ENCODE results near the gene ZMYND8. TPM values are rescaled to one million over a fixed set of nuclear protein-coding genes. Genes with fewer than 3 reads are reported as not detected.

Gene ZMYND8
- total RNA-seq: 10 to 100 TPM; 29.7 to 42.4 (median 30.9) TPM

DNA sequence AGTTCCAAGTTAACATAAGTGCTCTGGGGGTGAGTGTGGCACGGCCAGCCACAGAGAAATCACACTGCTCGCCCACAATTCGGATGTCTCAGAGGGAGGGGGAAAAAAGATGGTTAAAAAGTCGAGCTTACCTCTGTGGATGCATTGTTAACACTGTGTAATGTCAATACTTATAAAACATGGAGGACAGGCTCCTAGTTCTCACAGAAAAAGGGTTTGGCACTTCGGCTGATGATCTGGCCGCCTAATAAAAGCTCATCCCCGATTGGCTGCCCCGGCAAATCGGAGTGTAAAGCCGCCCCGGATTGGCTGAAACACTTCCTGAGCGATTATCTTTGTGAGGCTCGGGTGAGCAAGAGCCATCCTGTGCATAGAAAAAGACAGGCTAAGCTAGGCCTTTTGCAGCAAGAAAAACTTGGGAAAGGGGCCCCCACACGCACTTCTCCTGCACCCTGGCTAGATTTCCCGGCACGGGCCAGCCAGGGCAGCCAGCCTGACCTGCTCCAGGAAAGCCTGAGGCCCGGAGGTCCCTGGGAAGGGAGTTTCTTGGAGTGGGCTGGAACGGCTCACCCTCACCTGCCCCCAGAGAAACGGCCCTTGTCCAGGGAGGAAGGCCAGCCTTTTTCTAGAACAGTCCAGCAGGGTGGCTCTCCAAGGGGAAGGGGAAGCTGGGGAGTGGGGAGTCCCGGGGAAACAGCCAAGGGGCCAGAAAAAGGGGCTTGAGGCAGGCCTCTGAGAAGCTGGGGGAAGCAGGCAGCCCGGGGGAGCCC lies at the start of gene ZMYND8:
ZMYND8 (minus strand) TSS at position 174 of the 770 bp plus-strand sequence; CDS start at position 145, 29 bp downstream.
- no peaks in the 10 kb centered on the region for H3K9me3 ChIP-seq
- H3K27me3 ChIP-seq: no peaks in the 10 kb centered on the region
- peak within 1 kb of the TSS; percentile 99 to 100 (median 100) for H3K27ac ChIP-seq
- no peak within 1 kb of the TSS for H3K4me3 ChIP-seq (replicated peaks in 1 of 3)
- peak in 1 of 2 donors; percentile 63 for TF ChIP-seq POLR2A (IDR thresholded peaks at IDR 0.05)
- TF ChIP-seq, protein P1, sequence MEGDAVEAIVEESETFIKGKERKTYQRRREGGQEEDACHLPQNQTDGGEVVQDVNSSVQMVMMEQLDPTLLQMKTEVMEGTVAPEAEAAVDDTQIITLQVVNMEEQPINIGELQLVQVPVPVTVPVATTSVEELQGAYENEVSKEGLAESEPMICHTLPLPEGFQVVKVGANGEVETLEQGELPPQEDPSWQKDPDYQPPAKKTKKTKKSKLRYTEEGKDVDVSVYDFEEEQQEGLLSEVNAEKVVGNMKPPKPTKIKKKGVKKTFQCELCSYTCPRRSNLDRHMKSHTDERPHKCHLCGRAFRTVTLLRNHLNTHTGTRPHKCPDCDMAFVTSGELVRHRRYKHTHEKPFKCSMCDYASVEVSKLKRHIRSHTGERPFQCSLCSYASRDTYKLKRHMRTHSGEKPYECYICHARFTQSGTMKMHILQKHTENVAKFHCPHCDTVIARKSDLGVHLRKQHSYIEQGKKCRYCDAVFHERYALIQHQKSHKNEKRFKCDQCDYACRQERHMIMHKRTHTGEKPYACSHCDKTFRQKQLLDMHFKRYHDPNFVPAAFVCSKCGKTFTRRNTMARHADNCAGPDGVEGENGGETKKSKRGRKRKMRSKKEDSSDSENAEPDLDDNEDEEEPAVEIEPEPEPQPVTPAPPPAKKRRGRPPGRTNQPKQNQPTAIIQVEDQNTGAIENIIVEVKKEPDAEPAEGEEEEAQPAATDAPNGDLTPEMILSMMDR (IDR thresholded peaks at IDR 0.05): no peak
- peaks cover 97 to 100% of the 10 kb centered on the region in 2 donors for H3K4me1 ChIP-seq
- WGBS, 2 donors: 6 to 16% methylated on average over 21 of the region's 21 CpGs
- no peaks in the 10 kb centered on the region for H3K36me3 ChIP-seq
- peak; percentile 83 to 86 for DNase-seq
- intact Hi-C loops (cut with DNase I): loop anchor here (5.0 kb wide), 1 partner anchor 39 kb away; no protein-coding TSS in a partner anchor

DNA sequence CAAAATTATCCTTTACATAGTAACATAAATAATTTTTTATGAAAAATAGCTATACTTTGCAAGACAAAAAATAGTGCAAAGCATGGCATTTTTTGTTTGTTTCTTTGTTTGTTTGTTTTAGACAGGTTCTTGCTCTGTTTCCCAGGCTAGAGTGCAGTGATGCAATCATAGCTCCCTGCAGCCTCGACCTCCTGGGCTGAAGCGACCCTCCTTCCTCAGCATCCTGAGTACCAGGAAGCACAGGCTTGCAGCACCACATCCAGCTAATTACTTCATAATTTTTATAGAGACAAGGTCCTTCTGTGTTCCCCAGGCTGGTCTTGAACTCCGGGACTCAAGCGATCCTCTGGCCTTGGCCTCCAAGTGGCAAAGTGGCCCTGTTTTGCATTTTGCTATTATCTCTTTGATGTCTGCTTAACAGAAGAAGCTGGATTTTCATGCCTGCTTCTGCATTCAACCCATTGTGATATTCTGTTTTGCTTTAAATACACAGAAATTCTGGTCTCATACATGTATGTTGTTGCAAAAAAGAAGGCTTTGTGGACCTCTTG lies 49.4 kb upstream of the ZMYND8 start:
- no peaks in the 10 kb centered on the region for H3K4me1 ChIP-seq
- TF ChIP-seq, protein P1 (IDR thresholded peaks at IDR 0.05): no peak
- TF ChIP-seq POLR2A (IDR thresholded peaks at IDR 0.05): no peak
- 76 to 79% methylated on average over 4 of the region's 4 CpGs for WGBS, 2 donors
- no peaks in the 10 kb centered on the region for H3K36me3 ChIP-seq
- intact Hi-C loops (cut with DNase I): no loop called here
- no peaks in the 10 kb centered on the region for H3K9me3 ChIP-seq
- DNase-seq: no peak
- H3K27ac ChIP-seq: no peak overlapping the region
- no peak overlapping the region for H3K4me3 ChIP-seq (replicated peaks in 1 of 3)
- no peaks in the 10 kb centered on the region for H3K27me3 ChIP-seq

DNA sequence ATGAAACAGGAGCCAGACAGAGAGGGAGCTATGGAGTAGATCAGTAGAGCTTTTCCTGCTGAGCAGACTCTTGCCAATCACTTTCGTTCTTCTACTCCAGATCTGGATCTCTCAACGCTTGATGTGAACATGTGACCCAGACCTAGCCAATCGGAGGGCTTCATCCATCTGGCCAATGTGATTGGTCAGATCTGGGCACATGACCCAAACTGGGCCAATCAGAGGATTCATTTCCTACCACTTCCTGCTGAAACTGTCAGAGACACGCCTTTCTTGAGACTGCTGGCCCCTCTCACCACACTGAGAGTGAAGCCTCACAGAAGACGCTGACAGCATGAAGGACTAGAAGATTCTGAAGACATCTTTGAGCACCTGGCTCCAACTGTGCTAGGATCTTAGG lies 44.2 kb upstream of the ZMYND8 start:
- no peak for TF ChIP-seq POLR2A (IDR thresholded peaks at IDR 0.05)
- TF ChIP-seq, protein P1 (IDR thresholded peaks at IDR 0.05): no peak
- no peaks in the 10 kb centered on the region for H3K36me3 ChIP-seq
- no peak for DNase-seq
- WGBS, 2 donors: 96 to 97% methylated on average over 4 to 5 of the region's 5 CpGs
- H3K4me1 ChIP-seq: peaks cover 0 to 6% of the 10 kb centered on the region in 2 donors
- no peak overlapping the region for H3K27ac ChIP-seq
- no peaks in the 10 kb centered on the region for H3K27me3 ChIP-seq
- intact Hi-C loops (cut with DNase I): no loop called here
- H3K9me3 ChIP-seq: no peaks in the 10 kb centered on the region
- H3K4me3 ChIP-seq (replicated peaks in 1 of 3): no peak overlapping the region

DNA sequence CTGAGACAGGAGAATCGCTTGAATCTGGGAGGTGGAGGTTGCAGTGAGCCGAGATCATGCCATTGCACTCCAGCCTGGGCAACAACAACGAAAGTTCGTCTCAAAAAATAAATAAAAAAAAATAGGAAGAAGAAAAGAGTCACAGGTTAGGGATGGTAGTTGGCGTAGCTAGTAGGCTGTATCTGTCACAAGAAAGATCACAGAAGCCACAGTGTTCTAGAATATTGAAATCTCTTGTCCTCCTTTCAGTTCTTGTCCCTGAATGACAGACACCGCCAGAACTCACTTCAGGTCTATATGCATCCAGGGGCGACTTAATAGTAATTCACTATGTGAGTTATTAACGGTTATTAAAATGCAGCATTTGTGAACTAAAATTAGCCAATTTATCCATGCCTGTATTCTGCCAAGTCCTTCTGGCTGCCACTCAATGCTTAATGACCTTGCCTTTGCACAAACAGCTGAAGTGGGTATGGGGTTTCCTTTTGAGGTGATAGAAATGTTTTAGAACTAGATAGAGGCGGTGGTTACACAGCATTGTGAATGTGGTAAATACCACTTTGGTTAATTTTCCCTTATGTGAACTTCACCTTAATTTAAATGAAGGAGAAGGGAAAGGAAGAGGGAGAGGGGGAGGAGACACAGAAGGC lies 41.3 kb upstream of the ZMYND8 start:
- peaks cover 0 to 6% of the 10 kb centered on the region in 2 donors for H3K4me1 ChIP-seq
- H3K36me3 ChIP-seq: no peaks in the 10 kb centered on the region
- H3K27me3 ChIP-seq: no peaks in the 10 kb centered on the region
- 70 to 71% methylated on average over 9 of the region's 9 CpGs for WGBS, 2 donors
- intact Hi-C loops (cut with DNase I): no loop called here
- no peak for TF ChIP-seq POLR2A (IDR thresholded peaks at IDR 0.05)
- TF ChIP-seq, protein P1 (IDR thresholded peaks at IDR 0.05): no peak
- no peak overlapping the region for H3K27ac ChIP-seq
- no peaks in the 10 kb centered on the region for H3K9me3 ChIP-seq
- DNase-seq: no peak
- no peak overlapping the region for H3K4me3 ChIP-seq (replicated peaks in 1 of 3)

Measured in thyroid gland (tissue), 4 donors.